ENCODE measurements around the gene TEAD2. TPM values are rescaled to one million over a fixed set of nuclear protein-coding genes. Genes with fewer than 3 reads are reported as not detected.

TEAD2 gene
- total and polyA plus RNA-seq, 4 donors: 21.9 to 40.0 (median 31.5) TPM

GRCh38 chr19:49366110-49366509 lies 3.9 kb upstream of the TEAD2 start:
- Histone ChIP-seq H3K27ac (ENCODE audit: low read depth in 1 of 2, low read length in 1 of 2) (no peak overlapping the region), H3K4me1 (ENCODE audit: control insufficient read depth in 5 of 5, insufficient read depth in 5 of 5, low read length in 5 of 5) (peaks cover 0 to 8% (median 0%) of the 10 kb centered on the region in 5 donors), H3K4me3 (no peak overlapping the region), H3K9me3 (ENCODE audit: control insufficient read depth in 4 of 4, insufficient read depth in 3 of 4, low read length in 3 of 4) (peaks cover 0 to 13% (median 9%) of the 10 kb centered on the region in 4 donors), H3K9ac (ENCODE audit: insufficient read depth in 1 of 2, low read length in 2 of 2) (no peak overlapping the region), H3K27me3 (ENCODE audit: control insufficient read depth in 3 of 3, insufficient read depth in 3 of 3, low read length in 2 of 3) (no peaks in the 10 kb centered on the region), H3K36me3 (ENCODE audit: control insufficient read depth in 4 of 4, insufficient read depth in 4 of 4, low read length in 4 of 4) (peaks cover 0 to 4% (median 0%) of the 10 kb centered on the region in 4 donors)
- no peak for ATAC-seq (ENCODE audit: insufficient read depth, low FRiP score)
- TF ChIP-seq, protein P1, sequence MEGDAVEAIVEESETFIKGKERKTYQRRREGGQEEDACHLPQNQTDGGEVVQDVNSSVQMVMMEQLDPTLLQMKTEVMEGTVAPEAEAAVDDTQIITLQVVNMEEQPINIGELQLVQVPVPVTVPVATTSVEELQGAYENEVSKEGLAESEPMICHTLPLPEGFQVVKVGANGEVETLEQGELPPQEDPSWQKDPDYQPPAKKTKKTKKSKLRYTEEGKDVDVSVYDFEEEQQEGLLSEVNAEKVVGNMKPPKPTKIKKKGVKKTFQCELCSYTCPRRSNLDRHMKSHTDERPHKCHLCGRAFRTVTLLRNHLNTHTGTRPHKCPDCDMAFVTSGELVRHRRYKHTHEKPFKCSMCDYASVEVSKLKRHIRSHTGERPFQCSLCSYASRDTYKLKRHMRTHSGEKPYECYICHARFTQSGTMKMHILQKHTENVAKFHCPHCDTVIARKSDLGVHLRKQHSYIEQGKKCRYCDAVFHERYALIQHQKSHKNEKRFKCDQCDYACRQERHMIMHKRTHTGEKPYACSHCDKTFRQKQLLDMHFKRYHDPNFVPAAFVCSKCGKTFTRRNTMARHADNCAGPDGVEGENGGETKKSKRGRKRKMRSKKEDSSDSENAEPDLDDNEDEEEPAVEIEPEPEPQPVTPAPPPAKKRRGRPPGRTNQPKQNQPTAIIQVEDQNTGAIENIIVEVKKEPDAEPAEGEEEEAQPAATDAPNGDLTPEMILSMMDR (IDR thresholded peaks at IDR 0.05; ENCODE audit: control extremely low read depth, extremely low read depth): no peak
- no peak for DNase-seq

DNA sequence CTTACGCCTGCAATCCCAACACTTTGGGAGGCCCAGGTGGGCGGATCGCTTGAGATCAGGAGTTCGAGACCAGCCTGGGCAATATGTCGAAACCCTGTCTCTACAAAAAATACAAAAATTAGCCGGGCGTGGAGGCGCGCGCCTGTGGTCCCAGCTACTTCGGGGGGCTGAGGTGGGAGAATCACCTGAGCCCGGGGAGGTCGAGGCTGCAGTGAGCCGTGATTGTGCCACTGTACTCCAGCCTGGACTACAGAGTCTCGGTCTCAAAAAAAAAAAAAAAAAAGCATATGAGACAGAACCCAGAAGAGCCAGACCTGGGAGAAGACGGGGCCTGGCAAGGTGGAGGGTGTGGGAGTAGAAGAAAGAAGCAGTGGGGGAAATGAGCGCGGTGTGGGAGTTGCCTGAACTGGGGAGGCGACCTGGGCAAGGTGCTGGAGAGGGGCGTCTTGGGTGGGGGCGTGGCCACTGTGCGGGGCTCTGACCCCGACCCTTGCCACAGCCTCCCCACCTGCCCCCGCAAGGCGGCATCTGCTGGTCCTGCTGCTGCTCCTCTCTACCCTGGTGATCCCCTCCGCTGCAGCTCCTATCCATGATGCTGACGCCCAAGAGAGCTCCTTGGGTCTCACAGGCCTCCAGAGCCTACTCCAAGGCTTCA lies 2.0 kb upstream of the TEAD2 start:
- TF ChIP-seq, protein P1 (IDR thresholded peaks at IDR 0.05; ENCODE audit: control extremely low read depth, extremely low read depth): no peak
- Histone ChIP-seq H3K9me3 (ENCODE audit: control insufficient read depth in 4 of 4, insufficient read depth in 3 of 4, low read length in 3 of 4) (peaks cover 0 to 6% (median 3%) of the 10 kb centered on the region in 4 donors), H3K27ac (ENCODE audit: low read depth in 1 of 2, low read length in 1 of 2) (peak overlapping the region; percentile 25 to 32), H3K36me3 (ENCODE audit: control insufficient read depth in 4 of 4, insufficient read depth in 4 of 4, low read length in 4 of 4) (peaks cover 0 to 4% (median 3%) of the 10 kb centered on the region in 4 donors), H3K27me3 (ENCODE audit: control insufficient read depth in 3 of 3, insufficient read depth in 3 of 3, low read length in 2 of 3) (no peaks in the 10 kb centered on the region), H3K9ac (ENCODE audit: insufficient read depth in 1 of 2, low read length in 2 of 2) (peak overlapping the region in 1 of 2 donors; percentile 62), H3K4me3 (no peak overlapping the region), H3K4me1 (ENCODE audit: control insufficient read depth in 5 of 5, insufficient read depth in 5 of 5, low read length in 5 of 5) (peaks cover 0 to 15% (median 3%) of the 10 kb centered on the region in 5 donors)
- WGBS, 2 donors: 70 to 73% methylated on average over 27 of the region's 27 CpGs
- DNase-seq (no peak), ATAC-seq (ENCODE audit: insufficient read depth, low FRiP score) (no peak)

DNA sequence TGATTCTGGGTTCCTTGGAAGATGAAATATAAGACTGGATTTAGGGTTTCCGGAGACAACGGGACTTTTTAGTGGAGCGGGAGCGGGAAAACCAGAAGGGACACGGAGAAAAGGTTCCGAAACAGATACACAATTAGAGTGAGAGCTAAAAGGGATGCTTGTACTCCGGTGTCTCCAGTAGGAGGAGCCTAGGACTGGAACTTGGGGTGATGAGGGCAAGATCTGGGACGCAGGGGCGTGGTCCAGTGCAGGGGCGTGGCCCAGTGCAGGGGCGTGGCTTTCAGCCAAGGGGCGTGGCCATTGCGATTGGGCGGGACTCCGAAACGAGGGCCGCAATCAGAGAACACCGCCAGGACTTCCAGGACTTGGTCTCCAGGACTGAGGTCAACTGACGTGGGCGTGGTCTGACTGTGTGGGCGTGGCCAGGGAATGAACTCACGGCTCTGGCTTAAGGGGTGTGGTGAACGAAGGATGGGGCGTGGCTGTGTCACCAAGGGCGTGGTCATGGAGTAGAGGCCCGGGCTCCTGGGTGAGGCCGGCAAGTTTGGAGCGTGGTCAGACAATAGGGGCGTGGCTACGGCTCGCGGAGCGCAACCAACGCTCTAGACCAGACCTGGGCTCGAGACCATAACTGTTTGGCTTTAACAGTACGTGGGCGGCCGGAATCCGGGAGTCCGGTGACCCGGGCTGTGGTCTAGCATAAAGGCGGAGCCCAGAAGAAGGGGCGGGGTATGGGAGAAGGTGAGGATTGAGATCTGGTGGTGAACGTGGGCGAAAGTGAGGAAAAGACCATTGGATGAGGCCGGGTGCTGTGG lies 1.3 kb upstream of the TEAD2 start, which contains the start of gene DKKL1:
Gene DKKL1, plus strand, starts transcription at position 610 of the 815 bp plus-strand sequence. Its CDS starts 122 bp downstream, at position 732.
- Histone ChIP-seq H3K9me3 (ENCODE audit: control insufficient read depth in 4 of 4, insufficient read depth in 3 of 4, low read length in 3 of 4) (peaks cover 0 to under 1% (median 0%) of the 10 kb centered on the region in 4 donors), H3K4me1 (ENCODE audit: control insufficient read depth in 5 of 5, insufficient read depth in 5 of 5, low read length in 5 of 5) (peaks cover 0 to 15% (median 3%) of the 10 kb centered on the region in 5 donors), H3K9ac (ENCODE audit: insufficient read depth in 1 of 2, low read length in 2 of 2) (peak within 1 kb of the TSS in 1 of 2 donors; percentile 81), H3K27ac (ENCODE audit: low read depth in 1 of 2, low read length in 1 of 2) (peak within 1 kb of the TSS; percentile 30 to 50), H3K4me3 (no peak within 1 kb of the TSS), H3K36me3 (ENCODE audit: control insufficient read depth in 4 of 4, insufficient read depth in 4 of 4, low read length in 4 of 4) (peaks cover 0 to 10% (median 3%) of the 10 kb centered on the region in 4 donors), H3K27me3 (ENCODE audit: control insufficient read depth in 3 of 3, insufficient read depth in 3 of 3, low read length in 2 of 3) (no peaks in the 10 kb centered on the region)
- 1 to 2% methylated on average over 46 of the region's 46 CpGs for WGBS, 2 donors
- TF ChIP-seq, protein P1 (IDR thresholded peaks at IDR 0.05; ENCODE audit: control extremely low read depth, extremely low read depth): no peak
- peak; percentile 93 for ATAC-seq (ENCODE audit: insufficient read depth, low FRiP score)
- peak; percentile 98 to 99 (median 98) for DNase-seq
